Endothelial cell (in vitro differentiated cells): ENCODE data around the gene ARMC3. TPM values are rescaled to one million over a fixed set of nuclear protein-coding genes. Genes with fewer than 3 reads are reported as not detected.
A peak's percentile ranks its signal among the peaks of the same experiment; 100 is the strongest.
"Not testable (repeated sequence)": the region's sequence is repeated elsewhere in the genome, so short reads cannot be mapped to it uniquely, and the experiment has no call there.

ENCODE experiments used
- DNase-seq: peaks from one replicate; pipeline ENCODE4 v3.0.0; 2021; ENCODE audit warnings: low spot score
- H3K27ac Mint-ChIP-seq: one replicate; pipeline ENCODE4 v1.8.0; 2021; ENCODE audit warnings: mixed read lengths, inconsistent platforms; ENCODE audit not compliant: unreplicated experiment
- H3K27me3 Mint-ChIP-seq: one replicate; pipeline ENCODE4 v1.8.0; 2021; ENCODE audit warnings: mild to moderate bottlenecking, moderate library complexity, mixed read lengths, inconsistent platforms; ENCODE audit not compliant: unreplicated experiment
- H3K36me3 Mint-ChIP-seq: one replicate; pipeline ENCODE4 v1.8.0; 2021; ENCODE audit warnings: mild to moderate bottlenecking, low read depth, mixed read lengths, inconsistent platforms; ENCODE audit not compliant: unreplicated experiment
- H3K4me1 Mint-ChIP-seq: one replicate; pipeline ENCODE4 v1.8.0; 2021; ENCODE audit warnings: mild to moderate bottlenecking, mixed read lengths, inconsistent platforms; ENCODE audit not compliant: unreplicated experiment
- H3K4me3 Mint-ChIP-seq: one replicate; pipeline ENCODE4 v1.8.0; 2021; ENCODE audit warnings: mild to moderate bottlenecking, mixed read lengths, inconsistent platforms; ENCODE audit not compliant: unreplicated experiment
- H3K9me3 Mint-ChIP-seq: one replicate; pipeline ENCODE4 v1.8.0; 2021; ENCODE audit warnings: mixed read lengths, inconsistent platforms; ENCODE audit not compliant: unreplicated experiment
- CTCF ChIP-seq: fragments of 200-600 bp; sonication (generic); IDR thresholded peaks from one replicate; pipeline ENCODE4 v1.5.0; 2021; ENCODE audit warnings: antibody characterized with exemption; ENCODE audit not compliant: unreplicated experiment
- total RNA-seq: library from RNA; stranded (reverse); fragmentation: NEBNext Ultra II Directional; extraction: Animal tissue kit (Norgen Biotek cat#: 25700); gene quantifications from one replicate; pipeline ENCODE4 v1.2.1, GENCODE V29; 2021; ENCODE audit not compliant: unreplicated experiment

The ARMC3 gene
- total RNA-seq, 1 donor from 2014 or later, result 2.1 TPM

- no peak overlapping the region for H3K4me3 Mint-ChIP-seq
- no peaks in the 10 kb centered on the region for H3K9me3 Mint-ChIP-seq
- DNase-seq, result no peak
- TF ChIP-seq CTCF, result no peak
- no peak overlapping the region for H3K27ac Mint-ChIP-seq
- no peaks in the 10 kb centered on the region for H3K36me3 Mint-ChIP-seq
- H3K27me3 Mint-ChIP-seq, result peaks cover 1% of the 10 kb centered on the region
- H3K4me1 Mint-ChIP-seq, result no peaks in the 10 kb centered on the region
These were observed 2.8 kb upstream of the ARMC3 start for GRCh38 chr10:22925088-22925487.

- no peaks in the 10 kb centered on the region for H3K9me3 Mint-ChIP-seq
- H3K27ac Mint-ChIP-seq, result no peak overlapping the region
- H3K4me3 Mint-ChIP-seq, result no peak overlapping the region
- no peak for TF ChIP-seq CTCF
- no peaks in the 10 kb centered on the region for H3K36me3 Mint-ChIP-seq
- no peaks in the 10 kb centered on the region for H3K4me1 Mint-ChIP-seq
- peak; percentile 3 for DNase-seq
- H3K27me3 Mint-ChIP-seq, result no peaks in the 10 kb centered on the region
These were observed 687 bp upstream of the ARMC3 start for GRCh38 chr10:22927166-22927565.

- DNase-seq, H3K4me3 Mint-ChIP-seq, H3K4me1 Mint-ChIP-seq, H3K36me3 Mint-ChIP-seq, H3K27me3 Mint-ChIP-seq, H3K9me3 Mint-ChIP-seq: not testable (repeated sequence)
- peak overlapping the region; percentile 40 for H3K27ac Mint-ChIP-seq
These were observed 1.2 kb downstream of the ARMC3 start for GRCh38 chr10:22929053-22929452.

- no peak for DNase-seq
- TF ChIP-seq CTCF, result no peak
- Mint-ChIP-seq H3K27me3 (no peaks in the 10 kb centered on the region), H3K9me3 (no peaks in the 10 kb centered on the region), H3K27ac (no peak overlapping the region), H3K36me3 (no peaks in the 10 kb centered on the region), H3K4me3 (no peak overlapping the region), H3K4me1 (no peaks in the 10 kb centered on the region)
These were observed 4.1 kb downstream of the ARMC3 start for GRCh38 chr10:22931948-22932347.

GRCh38 chr10:22932626-22933370 lies 4.9 kb downstream of the ARMC3 start:
- Mint-ChIP-seq H3K27me3 (no peaks in the 10 kb centered on the region), H3K4me1 (no peaks in the 10 kb centered on the region), H3K9me3 (no peaks in the 10 kb centered on the region), H3K36me3 (no peaks in the 10 kb centered on the region), H3K4me3 (no peak overlapping the region), H3K27ac (no peak overlapping the region)
- TF ChIP-seq CTCF, result no peak
- no peak for DNase-seq
